Activated CD8-positive, alpha-beta T cell treated with anti-CD3 and anti-CD28 coated beads for 36 hours (primary cell): Measurements from ENCODE around the gene SVEP1. TPM values are rescaled to one million over a fixed set of nuclear protein-coding genes. Genes with fewer than 3 reads are reported as not detected.

Source experiments
- ATAC-seq: fragments of 200-7000 bp; cut with Tn5 transposase; one replicate; pipeline ENCODE4 v1.10.0; 2021; ENCODE audit warnings: mild to moderate bottlenecking, moderate library complexity
- CTCF ChIA-PET: fragments of 350-600 bp; sonication (Branson Sonifier 250); formaldehyde crosslinking; loops from one replicate; lab custom pipeline; 2021; ENCODE audit warnings: antibody characterized with exemption; lab: Charles Lee
- POLR2A ChIA-PET: fragments of 350-600 bp; sonication (Branson Sonifier 250); formaldehyde crosslinking; loops from one replicate; lab custom pipeline; 2021; ENCODE audit warnings: antibody characterized with exemption; lab: Charles Lee
- DNase-seq: peaks from one replicate; pipeline ENCODE4 v3.0.0-alpha.2; 2020
- H3K27ac Mint-ChIP-seq: one replicate; pipeline ENCODE4 v1.8.0; 2021; ENCODE audit warnings: mild to moderate bottlenecking, mixed read lengths
- H3K27me3 Mint-ChIP-seq: one replicate; pipeline ENCODE4 v1.8.0; 2021; ENCODE audit warnings: mixed read lengths
- H3K36me3 Mint-ChIP-seq: one replicate; pipeline ENCODE4 v1.8.0; 2021; ENCODE audit warnings: low read depth, mixed read lengths
- H3K4me1 Mint-ChIP-seq: one replicate; pipeline ENCODE4 v1.8.0; 2021; ENCODE audit warnings: low read depth, mixed read lengths
- H3K4me3 Mint-ChIP-seq: one replicate; pipeline ENCODE4 v1.8.0; 2021; ENCODE audit warnings: mild to moderate bottlenecking, moderate library complexity, mixed read lengths
- H3K9me3 Mint-ChIP-seq: one replicate; pipeline ENCODE4 v1.8.0; 2021; ENCODE audit warnings: mixed read lengths
- intact Hi-C: fragments of 100-400 bp; cut with micrococcal nuclease; formaldehyde crosslinking; loops from one replicate; pipeline ENCODE4 v1.10.0; 2022
- total RNA-seq, 2 experiments: library from RNA; stranded (reverse); gene quantifications; one replicate each; pipeline ENCODE4 v1.2.3, GENCODE V29; 2021
- TF ChIP-seq, protein P1 (sequence below): fragments of 200-600 bp; IDR thresholded peaks from one replicate; pipeline ENCODE4 v1.8.0; 2022; ENCODE audit warnings: antibody characterized with exemption, mild to moderate bottlenecking

SVEP1 gene
- total RNA-seq, 2 experiments from 2014 or later: not detected

DNA sequence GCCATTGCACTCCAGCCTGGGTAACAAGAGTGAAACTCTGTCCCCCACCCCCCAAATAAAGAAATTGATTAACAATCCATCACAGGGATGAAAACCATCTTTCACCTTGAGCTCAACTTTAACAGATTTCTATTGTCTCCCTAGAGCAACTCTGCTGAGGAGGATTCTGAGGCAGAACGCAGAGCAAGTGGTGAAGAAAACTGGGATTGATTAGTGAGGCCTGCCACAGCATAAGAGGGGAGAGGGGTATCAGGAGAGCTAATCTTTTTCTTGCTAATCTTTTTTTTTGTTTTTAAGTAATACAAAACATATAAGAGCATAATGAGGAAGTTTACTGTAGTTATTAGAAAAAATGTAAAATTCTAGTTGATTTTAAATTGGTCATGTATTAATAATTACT is 250.8 kb downstream of the SVEP1 start:
- Mint-ChIP-seq H3K27ac (no peak overlapping the region), H3K4me3 (no peak overlapping the region), H3K9me3 (no peaks in the 10 kb centered on the region), H3K4me1 (no peaks in the 10 kb centered on the region), H3K36me3 (no peaks in the 10 kb centered on the region), H3K27me3 (peaks cover 2% of the 10 kb centered on the region)
- intact Hi-C loops: no loop called here
- ChIA-PET POLR2A (no interaction called here), CTCF (no interaction called here)
- no peak for ATAC-seq
- no peak for DNase-seq
- TF ChIP-seq, protein P1, sequence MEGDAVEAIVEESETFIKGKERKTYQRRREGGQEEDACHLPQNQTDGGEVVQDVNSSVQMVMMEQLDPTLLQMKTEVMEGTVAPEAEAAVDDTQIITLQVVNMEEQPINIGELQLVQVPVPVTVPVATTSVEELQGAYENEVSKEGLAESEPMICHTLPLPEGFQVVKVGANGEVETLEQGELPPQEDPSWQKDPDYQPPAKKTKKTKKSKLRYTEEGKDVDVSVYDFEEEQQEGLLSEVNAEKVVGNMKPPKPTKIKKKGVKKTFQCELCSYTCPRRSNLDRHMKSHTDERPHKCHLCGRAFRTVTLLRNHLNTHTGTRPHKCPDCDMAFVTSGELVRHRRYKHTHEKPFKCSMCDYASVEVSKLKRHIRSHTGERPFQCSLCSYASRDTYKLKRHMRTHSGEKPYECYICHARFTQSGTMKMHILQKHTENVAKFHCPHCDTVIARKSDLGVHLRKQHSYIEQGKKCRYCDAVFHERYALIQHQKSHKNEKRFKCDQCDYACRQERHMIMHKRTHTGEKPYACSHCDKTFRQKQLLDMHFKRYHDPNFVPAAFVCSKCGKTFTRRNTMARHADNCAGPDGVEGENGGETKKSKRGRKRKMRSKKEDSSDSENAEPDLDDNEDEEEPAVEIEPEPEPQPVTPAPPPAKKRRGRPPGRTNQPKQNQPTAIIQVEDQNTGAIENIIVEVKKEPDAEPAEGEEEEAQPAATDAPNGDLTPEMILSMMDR: no peak

DNA sequence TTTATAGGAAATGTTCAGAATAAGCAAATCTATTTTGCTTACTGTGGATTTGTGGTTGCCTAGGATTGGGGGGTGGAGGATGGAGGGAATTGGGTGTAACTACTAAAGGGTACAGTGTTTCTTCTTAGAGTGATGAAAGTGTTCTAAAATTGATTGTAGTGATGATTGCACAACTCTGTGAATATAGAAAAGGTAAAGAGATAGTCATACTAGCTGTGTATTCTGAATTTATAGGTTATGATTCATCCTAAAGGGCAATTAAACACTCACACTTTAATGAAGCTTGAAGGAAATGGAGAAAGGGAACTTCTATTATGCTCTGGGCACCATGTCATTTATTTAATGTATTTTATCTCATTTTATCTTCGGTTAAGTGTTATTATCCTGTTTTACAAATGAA is 251.8 kb downstream of the SVEP1 start:
- ATAC-seq (no peak), DNase-seq (no peak)
- H3K27ac Mint-ChIP-seq: no peak overlapping the region
- no peaks in the 10 kb centered on the region for H3K4me1 Mint-ChIP-seq
- POLR2A ChIA-PET: no interaction called here
- TF ChIP-seq, protein P1: no peak
- CTCF ChIA-PET: no interaction called here
- peaks cover 2% of the 10 kb centered on the region for H3K27me3 Mint-ChIP-seq
- no peak overlapping the region for H3K4me3 Mint-ChIP-seq
- intact Hi-C loops: no loop called here
- H3K36me3 Mint-ChIP-seq: no peaks in the 10 kb centered on the region
- H3K9me3 Mint-ChIP-seq: no peaks in the 10 kb centered on the region

DNA sequence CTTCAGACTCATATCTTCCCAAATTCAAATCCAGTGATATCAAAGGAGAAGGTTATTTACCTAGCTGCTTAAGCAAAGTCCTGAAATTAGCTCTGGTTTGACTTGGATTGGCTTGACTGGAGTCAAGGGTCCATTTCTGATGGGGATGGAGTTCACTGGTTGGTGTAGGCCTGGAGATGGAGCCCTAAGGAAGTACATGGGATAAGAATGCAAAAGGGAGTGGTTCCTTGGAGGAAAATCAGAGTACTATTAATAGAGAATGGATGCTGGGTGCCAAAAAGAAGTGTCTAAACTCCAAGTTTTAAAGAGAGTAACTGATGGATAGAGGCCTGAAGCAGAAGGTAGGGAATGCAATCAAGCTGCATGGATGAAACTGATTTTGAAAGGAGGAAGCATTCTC is 255.7 kb downstream of the SVEP1 start:
- ATAC-seq: no peak
- no peaks in the 10 kb centered on the region for H3K36me3 Mint-ChIP-seq
- TF ChIP-seq, protein P1: no peak
- H3K27ac Mint-ChIP-seq: no peak overlapping the region
- H3K4me1 Mint-ChIP-seq: no peaks in the 10 kb centered on the region
- H3K9me3 Mint-ChIP-seq: no peaks in the 10 kb centered on the region
- no peak for DNase-seq
- peaks cover 2% of the 10 kb centered on the region for H3K27me3 Mint-ChIP-seq
- ChIA-PET POLR2A (no interaction called here), CTCF (no interaction called here)
- H3K4me3 Mint-ChIP-seq: no peak overlapping the region
- intact Hi-C loops: no loop called here

DNA sequence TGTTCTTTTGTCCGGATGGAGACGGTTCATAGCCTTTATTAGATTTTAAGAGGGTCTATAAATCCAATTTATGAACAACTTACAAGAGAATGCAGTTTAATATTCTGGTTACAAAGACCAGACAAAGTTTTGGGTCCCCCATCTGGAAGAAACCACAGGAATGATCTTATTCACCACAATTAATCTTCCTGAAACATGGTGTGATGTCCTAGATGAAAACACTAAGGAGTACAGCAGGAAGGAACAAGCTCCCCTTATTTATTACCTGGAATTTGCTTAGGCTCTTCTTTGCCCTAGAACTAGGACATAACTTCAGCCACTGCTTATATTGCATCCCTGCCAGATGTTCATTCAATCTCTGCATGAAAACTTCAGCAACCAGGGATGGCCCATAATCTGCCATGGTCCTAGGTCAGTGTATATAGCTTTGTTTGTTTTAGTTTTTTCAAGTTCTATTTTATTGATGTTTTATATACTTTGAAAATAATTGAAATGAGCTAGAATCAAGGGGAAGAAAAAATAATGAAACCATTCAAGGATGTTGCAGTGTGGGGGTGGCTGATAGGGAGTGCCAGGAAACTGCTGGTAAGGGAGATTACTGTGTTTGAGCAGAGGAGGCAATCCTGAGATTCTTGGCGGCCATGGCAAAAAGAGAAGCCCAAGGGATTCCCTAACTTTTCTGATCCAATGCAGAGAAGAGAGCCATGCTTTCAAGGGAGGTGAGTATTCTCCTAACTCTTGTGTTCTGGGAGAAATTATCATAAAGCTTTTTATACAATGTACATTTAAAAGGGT is 258.7 kb downstream of the SVEP1 start:
- Mint-ChIP-seq H3K36me3 (no peaks in the 10 kb centered on the region), H3K4me1 (peaks cover 8% of the 10 kb centered on the region), H3K9me3 (no peaks in the 10 kb centered on the region), H3K4me3 (no peak overlapping the region), H3K27ac (no peak overlapping the region), H3K27me3 (peaks cover 2% of the 10 kb centered on the region)
- DNase-seq (no peak), ATAC-seq (no peak)
- intact Hi-C loops: no loop called here
- ChIA-PET CTCF (no interaction called here), POLR2A (no interaction called here)
- TF ChIP-seq, protein P1: no peak

DNA sequence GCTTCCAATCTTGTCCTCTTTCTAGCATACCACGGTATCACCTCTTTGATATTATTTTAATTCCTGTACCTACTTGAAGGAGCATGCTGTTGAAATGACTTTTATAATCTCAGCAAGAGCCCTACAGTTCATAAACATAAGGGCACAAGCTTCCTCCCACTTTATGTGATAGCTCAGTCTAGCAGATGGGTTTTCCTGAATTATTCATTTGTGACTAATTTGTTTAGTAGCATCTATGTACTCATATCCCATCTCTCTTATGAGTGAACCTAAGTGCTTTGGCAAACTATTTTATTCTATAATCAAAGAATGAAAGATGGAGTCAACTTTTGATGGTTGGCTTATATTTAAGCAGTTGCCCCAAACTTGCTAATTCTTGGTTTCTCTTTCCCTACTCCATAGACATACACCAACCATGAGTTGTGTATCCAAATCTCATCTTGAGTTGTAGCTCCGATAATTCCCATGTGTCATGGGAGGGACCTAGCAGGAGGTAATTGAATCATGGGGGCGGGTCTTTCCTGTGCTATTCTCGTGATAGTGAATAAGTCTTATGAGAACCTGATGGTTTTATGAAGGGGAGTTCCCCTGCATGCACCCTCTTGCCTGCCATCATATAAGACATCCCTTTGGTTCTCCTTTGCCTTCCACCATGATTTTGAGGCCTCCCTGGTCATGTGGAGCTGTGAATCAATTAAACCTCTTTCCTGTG is 259.6 kb downstream of the SVEP1 start:
- Mint-ChIP-seq H3K4me1 (peaks cover 8% of the 10 kb centered on the region), H3K4me3 (no peak overlapping the region), H3K36me3 (no peaks in the 10 kb centered on the region), H3K27me3 (peaks cover 2% of the 10 kb centered on the region), H3K27ac (no peak overlapping the region), H3K9me3 (no peaks in the 10 kb centered on the region)
- intact Hi-C loops: no loop called here
- no peak for ATAC-seq
- TF ChIP-seq, protein P1: no peak
- DNase-seq: no peak
- POLR2A ChIA-PET: no interaction called here
- CTCF ChIA-PET: no interaction called here
